Sigmoid colon (tissue), 4 donors: ENCODE data around the gene SCML2.
"Not testable (repeated sequence)": the region's sequence is repeated elsewhere in the genome, so short reads cannot be mapped to it uniquely, and the experiment has no call there.

ENCODE experiments used
- CTCF ChIP-seq, 4 experiments: fragments of 450-650 bp in 3 of 4; fragments of 200-600 bp in 1 of 4; IDR thresholded peaks; one replicate each; pipeline ENCODE4 v1.5.1; 2016 to 2019; ENCODE audit warnings: antibody characterized with exemption in 4 of 4, mild to moderate bottlenecking in 3 of 4, moderate library complexity in 2 of 4
- EP300 ChIP-seq, 4 donors: sonication (generic); formaldehyde crosslinking; IDR thresholded peaks; one replicate each; pipeline ENCODE4 v1.6.1; 2017; ENCODE audit warnings: antibody characterized with exemption in 4 of 4
- POLR2A ChIP-seq, 2 donors: fragments of 450-650 bp; IDR thresholded peaks; one replicate each; pipeline ENCODE4 v1.6.1; 2016; ENCODE audit warnings: antibody characterized with exemption in 2 of 2, mild to moderate bottlenecking in 2 of 2, moderate library complexity in 2 of 2

- not testable (repeated sequence) for TF ChIP-seq CTCF, POLR2A, EP300 (IDR thresholded peaks at IDR 0.05)
These were observed 14.6 kb upstream of the SCML2 start for GRCh38 chrX:18369096-18369495.
